IMR-90 (cell line): ENCODE results near the gene BTBD1.

Experiments used
- BHLHE40 ChIP-seq: fragments of 150-350 bp; IDR thresholded peaks from 2 replicates; pipeline ENCODE4 v1.6.1; 2016; ENCODE audit warnings: mild to moderate bottlenecking, low read depth, low read length
- CEBPB ChIP-seq: IDR thresholded peaks from 2 replicates; pipeline ENCODE4 v1.6.1; 2012; ENCODE audit warnings: low read depth, low read length, improper control_type of control experiment
- MAFK ChIP-seq: IDR thresholded peaks from 2 replicates; pipeline ENCODE4 v1.6.1; 2012; ENCODE audit warnings: low read depth, low read length, improper control_type of control experiment
- MXI1 ChIP-seq: IDR thresholded peaks from 2 replicates; pipeline ENCODE4 v1.6.1; 2012; ENCODE audit warnings: low read depth, mild to moderate bottlenecking, low read length, moderate library complexity, borderline replicate concordance
- POLR2A ChIP-seq: IDR thresholded peaks from 2 replicates; pipeline ENCODE4 v1.6.1; 2012; ENCODE audit warnings: mild to moderate bottlenecking, low read depth, low read length
- RAD21 ChIP-seq: IDR thresholded peaks from 2 replicates; pipeline ENCODE4 v1.6.1; 2012; ENCODE audit warnings: low read length, improper control_type of control experiment
- RFX5 ChIP-seq: IDR thresholded peaks from 2 replicates; pipeline ENCODE4 v1.8.0; 2012; ENCODE audit warnings: low read depth, mild to moderate bottlenecking, low read length, moderate library complexity
- SMC3 ChIP-seq: fragments of 150-350 bp; IDR thresholded peaks from 2 replicates; pipeline ENCODE4 v1.6.1; 2016; ENCODE audit warnings: low read depth, mild to moderate bottlenecking, antibody characterized with exemption, low read length, moderate library complexity
- TF ChIP-seq, protein P1 (sequence below): conservative IDR thresholded peaks from 2 replicates; pipeline ENCODE4 v1.5.1; 2012; ENCODE audit warnings: mild to moderate bottlenecking, low read depth, low read length, improper control_type of control experiment
- TF ChIP-seq, protein P2 (sequence below): fragments of 150-350 bp; IDR thresholded peaks from 2 replicates; pipeline ENCODE4 v1.6.1; 2016; ENCODE audit warnings: low read depth, mild to moderate bottlenecking, low read length, moderate library complexity, borderline replicate concordance
- TF ChIP-seq, protein P3 (sequence below): fragments of 150-350 bp; IDR thresholded peaks from 2 replicates; pipeline ENCODE4 v1.6.1; 2017; ENCODE audit warnings: mild to moderate bottlenecking, antibody characterized with exemption, low read length, low read depth

DNA sequence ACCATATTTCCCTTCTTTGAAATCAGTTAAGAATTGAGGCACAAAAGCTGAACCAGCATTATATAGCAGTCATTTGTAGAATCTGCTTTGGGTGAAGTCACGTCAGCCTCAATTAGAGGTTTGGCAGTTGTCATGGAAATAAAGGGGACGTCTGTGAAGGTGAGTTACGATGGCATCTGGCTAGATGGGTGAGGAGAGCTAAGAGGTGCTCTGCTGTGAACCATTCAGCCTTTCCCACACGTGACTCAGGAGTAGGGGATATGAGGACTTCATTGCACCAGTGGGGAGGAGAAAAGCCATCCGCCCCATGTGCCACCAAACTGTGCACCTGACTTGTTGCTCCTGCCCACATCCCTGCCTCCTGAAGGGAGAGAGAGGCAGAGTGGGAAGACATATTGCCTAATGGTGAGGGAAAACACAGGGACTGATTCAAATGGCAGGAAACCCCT, 52.8 kb downstream of the BTBD1 start:
- TF ChIP-seq RAD21 (no peak), RFX5 (no peak), POLR2A (no peak), BHLHE40 (no peak), MXI1 (no peak), SMC3 (no peak), CEBPB (no peak), MAFK (no peak)
- TF ChIP-seq, protein P1, sequence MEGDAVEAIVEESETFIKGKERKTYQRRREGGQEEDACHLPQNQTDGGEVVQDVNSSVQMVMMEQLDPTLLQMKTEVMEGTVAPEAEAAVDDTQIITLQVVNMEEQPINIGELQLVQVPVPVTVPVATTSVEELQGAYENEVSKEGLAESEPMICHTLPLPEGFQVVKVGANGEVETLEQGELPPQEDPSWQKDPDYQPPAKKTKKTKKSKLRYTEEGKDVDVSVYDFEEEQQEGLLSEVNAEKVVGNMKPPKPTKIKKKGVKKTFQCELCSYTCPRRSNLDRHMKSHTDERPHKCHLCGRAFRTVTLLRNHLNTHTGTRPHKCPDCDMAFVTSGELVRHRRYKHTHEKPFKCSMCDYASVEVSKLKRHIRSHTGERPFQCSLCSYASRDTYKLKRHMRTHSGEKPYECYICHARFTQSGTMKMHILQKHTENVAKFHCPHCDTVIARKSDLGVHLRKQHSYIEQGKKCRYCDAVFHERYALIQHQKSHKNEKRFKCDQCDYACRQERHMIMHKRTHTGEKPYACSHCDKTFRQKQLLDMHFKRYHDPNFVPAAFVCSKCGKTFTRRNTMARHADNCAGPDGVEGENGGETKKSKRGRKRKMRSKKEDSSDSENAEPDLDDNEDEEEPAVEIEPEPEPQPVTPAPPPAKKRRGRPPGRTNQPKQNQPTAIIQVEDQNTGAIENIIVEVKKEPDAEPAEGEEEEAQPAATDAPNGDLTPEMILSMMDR = no peak
- TF ChIP-seq, protein P2, sequence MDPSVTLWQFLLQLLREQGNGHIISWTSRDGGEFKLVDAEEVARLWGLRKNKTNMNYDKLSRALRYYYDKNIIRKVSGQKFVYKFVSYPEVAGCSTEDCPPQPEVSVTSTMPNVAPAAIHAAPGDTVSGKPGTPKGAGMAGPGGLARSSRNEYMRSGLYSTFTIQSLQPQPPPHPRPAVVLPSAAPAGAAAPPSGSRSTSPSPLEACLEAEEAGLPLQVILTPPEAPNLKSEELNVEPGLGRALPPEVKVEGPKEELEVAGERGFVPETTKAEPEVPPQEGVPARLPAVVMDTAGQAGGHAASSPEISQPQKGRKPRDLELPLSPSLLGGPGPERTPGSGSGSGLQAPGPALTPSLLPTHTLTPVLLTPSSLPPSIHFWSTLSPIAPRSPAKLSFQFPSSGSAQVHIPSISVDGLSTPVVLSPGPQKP = no peak
- TF ChIP-seq, protein P3, sequence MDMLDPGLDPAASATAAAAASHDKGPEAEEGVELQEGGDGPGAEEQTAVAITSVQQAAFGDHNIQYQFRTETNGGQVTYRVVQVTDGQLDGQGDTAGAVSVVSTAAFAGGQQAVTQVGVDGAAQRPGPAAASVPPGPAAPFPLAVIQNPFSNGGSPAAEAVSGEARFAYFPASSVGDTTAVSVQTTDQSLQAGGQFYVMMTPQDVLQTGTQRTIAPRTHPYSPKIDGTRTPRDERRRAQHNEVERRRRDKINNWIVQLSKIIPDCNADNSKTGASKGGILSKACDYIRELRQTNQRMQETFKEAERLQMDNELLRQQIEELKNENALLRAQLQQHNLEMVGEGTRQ = no peak
